Measurements from ENCODE around the gene HCFC1. TPM values are rescaled to one million over a fixed set of nuclear protein-coding genes. Genes with fewer than 3 reads are reported as not detected.

Gene HCFC1
- total RNA-seq, 1 experiment from 2014 or later = 79.9 TPM

- POLR2A ChIA-PET (ENCODE audit: unreplicated experiment) = interaction anchor here (0.6 to 0.7 kb wide), 2 partner anchors 47 to 465 kb away, joined by 3 to 6 read pairs; no protein-coding TSS in a partner anchor
These were observed 37.4 kb downstream of the HCFC1 start for GRCh38 chrX:153934148-153934761.

DNA sequence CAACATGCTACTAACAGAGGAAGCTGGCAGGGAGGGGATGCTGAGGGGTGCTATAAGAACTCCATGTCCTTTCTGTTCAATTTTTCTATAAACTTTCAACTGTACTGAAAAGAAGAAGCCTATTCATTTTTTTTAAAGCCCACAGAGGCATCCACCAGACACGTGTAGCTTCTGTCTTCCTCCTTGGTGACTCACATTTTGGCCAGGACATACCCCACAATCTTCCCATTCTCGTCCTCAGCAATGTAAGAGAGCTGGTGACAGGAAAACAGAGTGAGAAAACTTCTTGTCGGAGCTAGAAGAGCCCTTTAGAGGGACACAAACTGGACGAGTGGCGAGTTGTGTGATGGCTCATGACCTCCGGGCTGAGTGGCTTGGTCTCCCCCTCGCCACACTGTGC lies 37.9 kb downstream of the HCFC1 start:
- peaks cover 12% of the 10 kb centered on the region; the same call in 1 of the 2 replicates for H3F3A ChIP-seq (ENCODE audit: insufficient read depth, low read depth)
- no peak for TF ChIP-seq EZH2 (IDR thresholded peaks at IDR 0.05; ENCODE audit: low read depth)
- TF ChIP-seq, protein P1, sequence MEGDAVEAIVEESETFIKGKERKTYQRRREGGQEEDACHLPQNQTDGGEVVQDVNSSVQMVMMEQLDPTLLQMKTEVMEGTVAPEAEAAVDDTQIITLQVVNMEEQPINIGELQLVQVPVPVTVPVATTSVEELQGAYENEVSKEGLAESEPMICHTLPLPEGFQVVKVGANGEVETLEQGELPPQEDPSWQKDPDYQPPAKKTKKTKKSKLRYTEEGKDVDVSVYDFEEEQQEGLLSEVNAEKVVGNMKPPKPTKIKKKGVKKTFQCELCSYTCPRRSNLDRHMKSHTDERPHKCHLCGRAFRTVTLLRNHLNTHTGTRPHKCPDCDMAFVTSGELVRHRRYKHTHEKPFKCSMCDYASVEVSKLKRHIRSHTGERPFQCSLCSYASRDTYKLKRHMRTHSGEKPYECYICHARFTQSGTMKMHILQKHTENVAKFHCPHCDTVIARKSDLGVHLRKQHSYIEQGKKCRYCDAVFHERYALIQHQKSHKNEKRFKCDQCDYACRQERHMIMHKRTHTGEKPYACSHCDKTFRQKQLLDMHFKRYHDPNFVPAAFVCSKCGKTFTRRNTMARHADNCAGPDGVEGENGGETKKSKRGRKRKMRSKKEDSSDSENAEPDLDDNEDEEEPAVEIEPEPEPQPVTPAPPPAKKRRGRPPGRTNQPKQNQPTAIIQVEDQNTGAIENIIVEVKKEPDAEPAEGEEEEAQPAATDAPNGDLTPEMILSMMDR (conservative IDR thresholded peaks at IDR 0.05) = no peak
- no peaks in the 10 kb centered on the region; the same call in 1 of the 2 replicates for H4K20me1 ChIP-seq (ENCODE audit: insufficient read depth)
- peaks cover 10% of the 10 kb centered on the region; the same call in 1 of the 2 replicates for H3K4me1 ChIP-seq (replicated peaks; ENCODE audit: insufficient read depth)
- intact Hi-C loops (cut with micrococcal nuclease; ENCODE audit: unreplicated experiment) = loop anchor here (2.0 kb wide), 1 partner anchor 209 kb away; the partner anchor contains the start of genes ABCD1 and BCAP31
- peaks cover 23% of the 10 kb centered on the region for H3K79me2 ChIP-seq (ENCODE audit: low read depth)
- H3K27me3 ChIP-seq (ENCODE audit: insufficient read depth, low read depth) = no peaks in the 10 kb centered on the region
- peak overlapping the region; percentile 91 for H3K4me2 ChIP-seq
- no peaks in the 10 kb centered on the region for H3K9me2 ChIP-seq (ENCODE audit: insufficient read depth)
- ChIA-PET CTCF (no interaction called here), POLR2A (ENCODE audit: unreplicated experiment) (interaction anchor here (0.7 kb wide), 1 partner anchor 47 kb away, joined by 6 read pairs; no protein-coding TSS in a partner anchor)
- no peak for DNase-seq
- no peak overlapping the region for H2AFZ ChIP-seq
- H3K36me3 ChIP-seq (ENCODE audit: low read depth) = no peaks in the 10 kb centered on the region
- H3K27ac ChIP-seq = no peak overlapping the region
- no TSS peak for BruUV-seq (replicated peaks)
- no peaks in the 10 kb centered on the region for H3K9me3 ChIP-seq (ENCODE audit: insufficient read depth, low read depth)
- H3K4me3 ChIP-seq = peak overlapping the region; percentile 85

More at GRCh38 chrX:153934148-153934761, 37.4 kb downstream of the HCFC1 start:
- Histone ChIP-seq H3F3A (ENCODE audit: insufficient read depth, low read depth) (peaks cover 8% of the 10 kb centered on the region; the same call in 1 of the 2 replicates), H2AFZ (0 out of 2 replicates have a peak overlapping the region, but pooled peaks have one; percentile 62), H3K9me2 (ENCODE audit: insufficient read depth) (no peaks in the 10 kb centered on the region), H3K36me3 (ENCODE audit: low read depth) (no peaks in the 10 kb centered on the region), H3K4me2 (peak overlapping the region; percentile 91), H3K9me3 (ENCODE audit: insufficient read depth, low read depth) (no peaks in the 10 kb centered on the region), H3K4me1 (replicated peaks; ENCODE audit: insufficient read depth) (0 out of 2 replicates have a peak, but pooled peaks cover 5% of the 10 kb centered on the region), H4K20me1 (ENCODE audit: insufficient read depth) (no peaks in the 10 kb centered on the region; the same call in 1 of the 2 replicates), H3K79me2 (ENCODE audit: low read depth) (peaks cover 23% of the 10 kb centered on the region), H3K4me3 (peak overlapping the region; percentile 85), H3K27ac (no peak overlapping the region), H3K27me3 (ENCODE audit: insufficient read depth, low read depth) (no peaks in the 10 kb centered on the region)
- TSS peak; percentile 32 for BruUV-seq (replicated peaks)
- TF ChIP-seq, protein P1 (conservative IDR thresholded peaks at IDR 0.05) = no peak
- TF ChIP-seq EZH2 (IDR thresholded peaks at IDR 0.05; ENCODE audit: low read depth) = no peak
- intact Hi-C loops (cut with micrococcal nuclease; ENCODE audit: unreplicated experiment) = loop anchor here (2.0 kb wide), 1 partner anchor 209 kb away; the partner anchor contains the start of genes ABCD1 and BCAP31
- CTCF ChIA-PET = no interaction called here
- DNase-seq = no peak

- intact Hi-C loops (cut with micrococcal nuclease; ENCODE audit: unreplicated experiment) = no loop called here
- no peaks in the 10 kb centered on the region for H3K9me3 ChIP-seq (ENCODE audit: insufficient read depth, low read depth)
- H3K4me3 ChIP-seq = no peak overlapping the region
- H3K4me2 ChIP-seq = no peak overlapping the region
- BruUV-seq (replicated peaks) = no TSS peak
- no peaks in the 10 kb centered on the region; the same call in 1 of the 2 replicates for H4K20me1 ChIP-seq (ENCODE audit: insufficient read depth)
- CTCF ChIA-PET = no interaction called here
- H3K27ac ChIP-seq = no peak overlapping the region
- H3K79me2 ChIP-seq (ENCODE audit: low read depth) = peaks cover 23% of the 10 kb centered on the region
- peaks cover 19% of the 10 kb centered on the region; the same call in 1 of the 2 replicates for H3F3A ChIP-seq (ENCODE audit: insufficient read depth, low read depth)
- no peaks in the 10 kb centered on the region for H3K27me3 ChIP-seq (ENCODE audit: insufficient read depth, low read depth)
- H3K4me1 ChIP-seq (replicated peaks; ENCODE audit: insufficient read depth) = peaks cover 10% of the 10 kb centered on the region; the same call in 1 of the 2 replicates
- H2AFZ ChIP-seq = no peak overlapping the region
- DNase-seq = no peak
- no peak for TF ChIP-seq EZH2 (IDR thresholded peaks at IDR 0.05; ENCODE audit: low read depth)
- TF ChIP-seq, protein P1 (conservative IDR thresholded peaks at IDR 0.05) = no peak
- no peaks in the 10 kb centered on the region for H3K9me2 ChIP-seq (ENCODE audit: insufficient read depth)
- no peaks in the 10 kb centered on the region for H3K36me3 ChIP-seq (ENCODE audit: low read depth)
- POLR2A ChIA-PET (ENCODE audit: unreplicated experiment) = no interaction called here
These were observed 39.2 kb downstream of the HCFC1 start for GRCh38 chrX:153932220-153932915.
